Measurements from ENCODE around the gene REXO5. TPM values are rescaled to one million over a fixed set of nuclear protein-coding genes. Genes with fewer than 3 reads are reported as not detected.
"Not testable (repeated sequence)": the region's sequence is repeated elsewhere in the genome, so short reads cannot be mapped to it uniquely, and the experiment has no call there.

The REXO5 gene
- total RNA-seq, 2 donors from 2014 or later = 8.3 to 15.8 TPM

DNA sequence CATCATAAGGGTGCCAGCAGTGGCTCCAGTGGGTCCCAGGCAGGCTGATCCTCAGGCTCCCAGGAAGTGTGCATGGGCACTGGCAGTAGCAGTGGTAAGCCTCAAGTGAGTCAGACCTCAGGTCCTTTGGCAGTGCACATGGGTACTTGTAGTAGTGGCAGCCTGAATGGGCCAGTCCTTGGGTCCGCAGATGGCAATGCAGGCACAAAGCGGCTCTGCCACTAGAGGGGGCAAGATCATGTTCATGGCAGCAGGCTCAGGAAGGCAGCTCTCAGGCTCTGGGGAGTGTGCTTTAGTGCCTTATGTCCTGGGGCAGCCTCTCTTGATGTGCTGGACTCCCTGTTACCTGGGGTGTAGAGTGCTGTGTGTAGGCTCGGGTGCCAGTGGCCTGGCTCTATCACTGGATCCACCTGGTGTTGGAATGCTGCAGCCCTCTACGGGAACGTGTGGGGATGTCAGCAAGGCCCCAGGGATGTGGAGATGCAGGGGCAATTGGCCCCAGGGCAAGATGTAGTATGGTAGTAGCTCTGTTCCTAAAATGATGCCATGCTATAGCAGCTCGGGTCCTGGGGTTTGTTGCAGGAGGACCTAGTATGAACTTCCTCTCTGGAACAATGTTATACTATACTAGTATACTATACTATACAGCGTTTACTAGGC is 31.5 kb upstream of the REXO5 start:
- no peaks in the 10 kb centered on the region for H3K9me3 Mint-ChIP-seq
- no peak overlapping the region for H3K4me3 Mint-ChIP-seq
- H3K27me3 Mint-ChIP-seq = no peaks in the 10 kb centered on the region
- H3K36me3 Mint-ChIP-seq = no peaks in the 10 kb centered on the region
- no peak overlapping the region for H3K27ac Mint-ChIP-seq
- DNase-seq (ENCODE audit: low spot score) = peak; percentile 68
- peak; percentile 68 for ATAC-seq
- no peaks in the 10 kb centered on the region for H3K4me1 Mint-ChIP-seq (ENCODE audit: low read depth in 2 of 2)

DNA sequence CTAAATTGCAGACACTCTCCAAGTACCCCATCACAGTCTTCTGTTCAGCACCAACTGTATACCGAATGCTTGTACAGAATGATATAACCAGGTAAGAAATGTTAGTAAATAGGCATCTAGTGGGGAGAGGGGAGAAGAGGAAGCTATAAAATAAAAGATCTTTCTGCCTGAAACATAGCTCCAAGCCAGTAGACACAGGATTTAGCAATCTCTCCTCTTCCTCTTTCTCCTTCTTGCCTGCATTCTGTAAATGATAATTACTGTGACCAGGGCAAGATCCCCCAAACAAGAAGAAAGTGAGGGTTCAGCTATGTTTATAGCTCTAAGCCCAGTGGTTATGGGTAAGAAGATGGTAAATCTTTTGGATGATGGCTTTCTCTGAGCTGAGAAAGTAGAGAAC is 24.6 kb upstream of the REXO5 start:
- DNase-seq (ENCODE audit: low spot score) = no peak
- Mint-ChIP-seq H3K9me3 (no peaks in the 10 kb centered on the region), H3K27me3 (no peaks in the 10 kb centered on the region), H3K4me3 (no peak overlapping the region), H3K4me1 (ENCODE audit: low read depth in 2 of 2) (no peaks in the 10 kb centered on the region), H3K27ac (no peak overlapping the region), H3K36me3 (no peaks in the 10 kb centered on the region)
- no peak for ATAC-seq

DNA sequence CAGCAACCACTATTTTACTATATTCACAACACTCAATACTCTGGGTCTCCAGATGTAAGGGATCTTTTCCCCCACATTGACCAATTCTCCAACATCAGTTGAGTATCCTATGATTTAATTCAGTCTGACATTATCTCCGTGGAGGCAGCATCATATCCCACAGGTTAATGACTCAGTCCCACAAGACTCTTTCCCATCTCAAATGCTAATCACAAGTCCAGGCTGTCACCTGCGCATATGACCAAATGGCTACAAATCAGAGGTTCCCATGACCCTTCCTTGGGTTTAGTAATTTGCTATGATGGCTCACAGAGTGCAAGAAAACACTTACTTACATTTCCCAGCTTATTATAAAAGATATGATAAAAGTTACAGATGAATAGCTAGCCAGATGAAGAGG is 23.9 kb upstream of the REXO5 start:
- Mint-ChIP-seq H3K4me3 (no peak overlapping the region), H3K4me1 (ENCODE audit: low read depth in 2 of 2) (no peaks in the 10 kb centered on the region), H3K9me3 (no peaks in the 10 kb centered on the region), H3K36me3 (no peaks in the 10 kb centered on the region), H3K27ac (no peak overlapping the region), H3K27me3 (no peaks in the 10 kb centered on the region)
- DNase-seq (ENCODE audit: low spot score) (no peak), ATAC-seq (no peak)

DNA sequence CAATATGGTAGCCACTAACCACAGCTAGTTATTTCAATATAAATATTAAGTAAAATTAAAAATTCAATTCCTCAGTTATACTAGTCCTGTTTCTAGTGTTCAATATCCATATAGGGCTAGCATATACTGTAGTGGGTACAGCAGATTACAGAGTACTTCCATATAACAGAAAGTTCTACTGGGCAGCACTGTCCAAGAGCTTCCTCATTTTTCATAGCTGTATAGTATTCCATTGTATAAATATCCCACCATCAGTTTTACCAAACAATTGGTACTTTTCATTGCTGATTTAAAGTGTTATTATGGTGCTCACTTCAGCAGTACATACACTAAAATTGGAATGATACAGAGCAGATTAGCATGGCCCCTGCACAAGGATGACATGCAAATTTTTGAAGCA is 22.1 kb upstream of the REXO5 start:
- no peaks in the 10 kb centered on the region for H3K9me3 Mint-ChIP-seq
- no peak for ATAC-seq
- H3K4me3 Mint-ChIP-seq = no peak overlapping the region
- no peak for DNase-seq (ENCODE audit: low spot score)
- no peaks in the 10 kb centered on the region for H3K36me3 Mint-ChIP-seq
- H3K27me3 Mint-ChIP-seq = no peaks in the 10 kb centered on the region
- H3K27ac Mint-ChIP-seq = no peak overlapping the region
- H3K4me1 Mint-ChIP-seq (ENCODE audit: low read depth in 2 of 2) = no peaks in the 10 kb centered on the region

DNA sequence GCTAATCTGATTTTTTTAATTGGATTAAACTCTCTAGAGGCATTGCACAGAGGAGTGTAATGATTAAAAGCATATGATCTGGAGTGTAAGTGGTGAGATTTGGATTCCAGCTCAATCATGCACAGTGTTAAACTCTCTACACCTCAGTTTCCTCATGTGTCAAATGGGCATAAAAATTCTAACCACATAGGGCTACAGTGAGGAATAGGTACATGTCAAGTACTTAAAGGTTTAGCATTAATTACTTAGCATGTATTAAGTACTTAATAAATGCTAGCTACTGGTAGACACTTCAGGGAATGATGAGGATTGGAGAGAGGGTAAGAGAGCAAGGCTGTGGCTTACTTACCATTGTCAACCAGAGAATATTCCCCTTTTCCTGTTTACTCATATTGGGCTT is 17.2 kb upstream of the REXO5 start:
- Mint-ChIP-seq H3K9me3 (no peaks in the 10 kb centered on the region), H3K27me3 (no peaks in the 10 kb centered on the region), H3K4me1 (ENCODE audit: low read depth in 2 of 2) (no peaks in the 10 kb centered on the region), H3K36me3 (no peaks in the 10 kb centered on the region), H3K4me3 (no peak overlapping the region), H3K27ac (no peak overlapping the region)
- DNase-seq (ENCODE audit: low spot score) = no peak
- ATAC-seq = no peak

DNA sequence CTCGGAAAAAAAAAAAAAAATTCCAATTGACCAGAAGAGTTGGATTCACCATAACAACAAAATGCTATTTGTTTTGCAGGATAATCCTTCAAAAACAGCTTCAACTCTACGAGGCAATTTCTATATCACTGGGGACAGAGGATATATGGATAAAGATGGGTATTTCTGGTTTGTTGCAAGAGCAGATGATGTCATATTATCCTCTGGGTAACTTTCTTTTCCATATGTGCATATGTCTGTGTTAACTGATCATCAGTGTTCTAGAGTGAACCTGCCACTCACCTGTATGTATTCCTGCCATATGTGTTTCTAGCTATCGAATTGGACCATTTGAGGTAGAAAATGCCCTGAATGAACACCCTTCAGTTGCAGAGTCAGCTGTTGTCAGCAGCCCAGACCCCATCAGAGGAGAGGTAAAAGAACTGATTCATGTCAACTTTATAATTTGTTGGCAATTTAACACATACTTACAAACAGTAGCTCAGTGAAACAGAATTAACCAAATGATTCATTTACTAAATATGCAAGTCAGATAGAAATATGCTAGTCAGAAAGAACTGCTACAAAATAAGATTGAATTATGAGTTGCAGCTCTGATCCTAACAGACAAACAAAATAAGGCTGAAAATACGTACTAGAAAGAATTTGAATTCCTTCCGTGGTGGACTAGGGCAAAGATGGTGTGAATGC is 14.3 kb upstream of the REXO5 start:
- ATAC-seq (no peak), DNase-seq (ENCODE audit: low spot score) (no peak)
- Mint-ChIP-seq H3K9me3 (no peaks in the 10 kb centered on the region), H3K27me3 (no peaks in the 10 kb centered on the region), H3K27ac (no peak overlapping the region), H3K36me3 (no peaks in the 10 kb centered on the region), H3K4me3 (no peak overlapping the region), H3K4me1 (ENCODE audit: low read depth in 2 of 2) (no peaks in the 10 kb centered on the region)

DNA sequence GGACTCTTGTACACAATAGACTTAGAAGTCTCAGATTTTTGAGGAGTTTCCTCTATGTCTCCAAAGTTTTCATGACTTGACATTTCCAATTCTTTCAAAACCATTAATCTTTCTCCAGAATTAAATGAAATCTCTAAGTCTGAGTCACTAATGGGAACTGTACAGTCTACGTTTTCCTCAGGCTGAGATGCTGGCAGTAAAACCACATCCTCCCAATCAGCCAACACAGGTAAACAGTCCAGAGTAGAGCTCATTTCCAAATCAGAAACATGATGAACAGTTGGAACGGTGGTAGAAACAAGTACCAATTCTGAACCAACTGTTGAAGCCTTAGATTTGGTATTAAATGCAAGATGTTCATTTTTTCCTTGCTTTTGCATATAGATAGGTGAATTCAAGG is 8.0 kb upstream of the REXO5 start:
- H3K9me3 Mint-ChIP-seq = no peaks in the 10 kb centered on the region
- H3K36me3 Mint-ChIP-seq = peaks cover 5% of the 10 kb centered on the region
- no peak overlapping the region for H3K27ac Mint-ChIP-seq
- H3K4me3 Mint-ChIP-seq = no peak overlapping the region
- H3K27me3 Mint-ChIP-seq = no peaks in the 10 kb centered on the region
- H3K4me1 Mint-ChIP-seq (ENCODE audit: low read depth in 2 of 2) = no peaks in the 10 kb centered on the region
- no peak for DNase-seq (ENCODE audit: low spot score)
- no peak for ATAC-seq

DNA sequence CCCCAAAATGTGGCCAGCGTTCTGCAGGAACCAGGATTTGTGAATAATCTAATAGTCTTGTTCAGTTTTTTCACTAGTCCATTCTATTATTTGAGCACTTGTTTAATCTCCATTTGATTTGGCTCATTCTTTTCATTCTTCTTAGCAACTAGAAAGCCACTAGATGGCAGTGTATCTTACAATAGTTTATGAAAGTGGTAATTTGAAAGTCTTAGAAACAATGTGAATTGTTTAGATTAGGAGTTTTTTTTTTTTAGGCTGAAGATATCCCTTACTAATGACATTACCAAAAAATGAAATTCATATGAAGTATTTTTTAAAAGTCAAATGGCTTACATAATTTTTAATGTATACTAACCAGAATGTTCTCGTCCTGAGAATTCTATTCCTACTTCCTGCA is 6.7 kb upstream of the REXO5 start:
- Mint-ChIP-seq H3K4me3 (no peak overlapping the region), H3K9me3 (no peaks in the 10 kb centered on the region), H3K27me3 (no peaks in the 10 kb centered on the region), H3K36me3 (peaks cover 5% of the 10 kb centered on the region), H3K4me1 (ENCODE audit: low read depth in 2 of 2) (no peaks in the 10 kb centered on the region), H3K27ac (no peak overlapping the region)
- DNase-seq (ENCODE audit: low spot score) = no peak
- ATAC-seq = no peak

DNA sequence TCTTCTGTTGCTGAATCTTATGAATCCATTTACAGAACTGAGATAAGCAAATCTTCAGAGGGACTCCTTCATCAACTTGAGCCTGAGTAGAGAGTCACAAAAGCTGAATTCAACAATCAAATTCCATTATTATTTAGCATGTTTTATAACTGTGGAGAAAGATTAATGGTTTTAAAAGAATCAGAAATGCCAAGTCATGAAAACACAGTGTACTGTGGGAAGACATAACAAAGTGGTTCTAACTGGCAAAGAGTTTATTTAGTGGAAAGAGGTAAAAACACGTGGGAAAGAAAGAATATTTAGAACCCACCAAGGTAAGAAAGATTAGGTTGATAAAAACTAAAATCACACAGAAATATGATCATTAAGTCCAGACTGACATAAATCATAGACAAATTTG is 5.0 kb upstream of the REXO5 start:
- H3K27ac Mint-ChIP-seq = peak overlapping the region in 1 of 2 donors; percentile 21
- DNase-seq (ENCODE audit: low spot score) (no peak), ATAC-seq (no peak)
- peaks cover 5% of the 10 kb centered on the region for H3K36me3 Mint-ChIP-seq
- no peak overlapping the region for H3K4me3 Mint-ChIP-seq
- H3K9me3 Mint-ChIP-seq = no peaks in the 10 kb centered on the region
- H3K4me1 Mint-ChIP-seq (ENCODE audit: low read depth in 2 of 2) = peaks cover 4 to 6% of the 10 kb centered on the region in 2 donors
- H3K27me3 Mint-ChIP-seq = no peaks in the 10 kb centered on the region

DNA sequence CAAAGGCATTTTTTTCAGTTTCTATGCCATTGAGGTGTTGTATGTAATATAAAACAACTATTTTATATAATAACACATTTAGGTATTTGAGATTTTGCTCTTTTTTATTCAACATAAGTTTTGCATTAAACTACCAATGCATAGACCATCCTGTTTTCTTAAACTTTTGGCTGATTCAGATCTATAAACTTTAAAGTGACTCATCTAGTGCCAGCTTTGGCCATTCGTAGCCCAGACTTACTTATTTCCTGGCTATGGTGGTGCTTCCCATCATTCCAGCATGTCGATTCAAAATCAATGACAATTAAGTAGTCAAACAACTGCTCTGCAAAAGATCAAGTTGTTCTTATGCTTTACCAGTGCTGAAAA is 3.2 kb upstream of the REXO5 start:
- DNase-seq (ENCODE audit: low spot score) (no peak), ATAC-seq (no peak)
- Mint-ChIP-seq H3K27ac (no peak overlapping the region), H3K27me3 (no peaks in the 10 kb centered on the region), H3K9me3 (no peaks in the 10 kb centered on the region), H3K4me3 (no peak overlapping the region), H3K36me3 (peaks cover under 1% of the 10 kb centered on the region), H3K4me1 (ENCODE audit: low read depth in 2 of 2) (peaks cover 13 to 17% of the 10 kb centered on the region in 2 donors)

DNA sequence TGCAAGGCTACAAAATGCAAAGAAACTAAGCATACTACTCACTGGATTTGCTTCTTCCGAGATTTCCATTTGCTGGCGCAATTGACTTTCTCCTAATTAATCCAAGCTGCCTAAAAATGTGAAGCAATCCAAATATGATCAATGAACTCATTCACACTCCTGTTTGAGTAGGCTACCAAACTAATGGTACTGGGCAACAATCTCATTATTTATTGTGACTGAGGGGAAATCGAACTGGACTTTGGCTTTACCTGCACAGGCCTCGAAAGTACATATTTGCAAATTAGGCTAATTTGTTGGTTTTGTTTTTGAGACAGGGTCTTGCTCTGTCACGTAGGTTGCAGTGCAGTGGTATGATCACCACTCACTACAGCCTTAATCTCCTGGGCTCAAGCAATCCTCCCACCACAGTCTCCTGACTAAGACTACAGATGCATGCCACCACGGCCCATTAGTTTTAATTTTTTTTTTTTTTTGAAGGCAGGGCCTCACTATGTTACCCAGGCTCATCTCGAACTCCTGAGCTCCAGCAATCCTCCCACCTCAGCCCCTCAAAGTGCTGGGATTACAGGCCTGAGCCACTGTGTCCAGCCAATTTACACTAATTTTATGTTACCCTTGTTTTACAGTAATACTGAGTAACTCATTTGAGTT is 2.6 kb upstream of the REXO5 start:
- no peaks in the 10 kb centered on the region for H3K36me3 Mint-ChIP-seq
- no peak for ATAC-seq
- no peak overlapping the region for H3K27ac Mint-ChIP-seq
- no peaks in the 10 kb centered on the region for H3K9me3 Mint-ChIP-seq
- H3K4me1 Mint-ChIP-seq (ENCODE audit: low read depth in 2 of 2) = peaks cover 15 to 19% of the 10 kb centered on the region in 2 donors
- no peak overlapping the region for H3K4me3 Mint-ChIP-seq
- DNase-seq (ENCODE audit: low spot score) = no peak
- no peaks in the 10 kb centered on the region for H3K27me3 Mint-ChIP-seq

DNA sequence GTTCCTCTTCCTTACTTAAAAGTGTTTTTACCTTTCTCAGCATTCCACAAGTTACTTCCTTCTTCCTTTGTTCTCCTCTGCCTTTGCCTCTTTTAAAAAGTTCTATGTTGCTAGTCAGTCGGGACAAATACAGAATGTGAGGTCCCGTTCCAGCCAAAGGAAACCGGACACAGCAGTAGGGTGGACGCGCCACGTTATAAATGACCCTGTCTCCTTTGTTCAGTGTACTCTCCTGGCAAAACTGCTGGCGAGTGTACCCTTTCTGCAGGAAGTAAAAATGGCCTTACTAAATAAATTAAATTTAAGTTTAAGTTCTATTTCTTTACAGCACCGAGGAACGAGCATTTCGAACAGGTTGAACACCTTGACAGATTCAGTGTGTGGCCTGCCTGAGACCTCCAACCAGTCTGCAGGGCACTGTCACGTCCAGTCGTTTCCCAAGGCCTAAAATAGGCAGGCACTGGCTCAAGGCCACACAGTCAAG is 601 bp upstream of the REXO5 start:
- Mint-ChIP-seq H3K4me3 (peak overlapping the region; percentile 99), H3K27ac (peak overlapping the region; percentile 99 to 100), H3K4me1 (ENCODE audit: low read depth in 2 of 2) (peaks cover 19 to 23% of the 10 kb centered on the region in 2 donors)
- not testable (repeated sequence) for H3K9me3 Mint-ChIP-seq; ATAC-seq; H3K27me3 Mint-ChIP-seq; DNase-seq (ENCODE audit: low spot score); H3K36me3 Mint-ChIP-seq

DNA sequence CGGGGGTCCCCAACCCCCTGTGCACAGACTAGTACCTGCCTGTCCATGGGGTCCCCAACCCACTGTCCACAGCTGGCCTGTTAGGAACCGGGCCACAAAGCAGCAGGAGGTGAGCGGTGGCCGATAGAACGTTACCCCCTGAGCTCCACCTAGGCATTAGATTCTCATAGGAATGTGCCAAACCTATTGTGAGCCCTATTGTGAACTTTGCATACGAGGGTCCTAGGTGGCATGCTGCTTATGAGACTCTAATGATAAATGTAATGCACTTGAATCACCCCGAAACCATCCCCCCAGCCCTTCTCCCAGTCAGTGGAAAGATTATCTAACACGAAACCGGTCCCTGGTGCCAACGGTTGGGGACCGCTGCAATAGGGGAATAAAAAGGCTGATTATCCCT is 1.5 kb downstream of the REXO5 start:
- H3K27me3 Mint-ChIP-seq = no peaks in the 10 kb centered on the region
- peak overlapping the region; percentile 99 for H3K4me3 Mint-ChIP-seq
- ATAC-seq = no peak
- H3K4me1 Mint-ChIP-seq (ENCODE audit: low read depth in 2 of 2) = peaks cover 23 to 27% of the 10 kb centered on the region in 2 donors
- H3K36me3 Mint-ChIP-seq = no peaks in the 10 kb centered on the region
- H3K27ac Mint-ChIP-seq = peak overlapping the region; percentile 99 to 100
- no peak for DNase-seq (ENCODE audit: low spot score)
- H3K9me3 Mint-ChIP-seq = no peaks in the 10 kb centered on the region

DNA sequence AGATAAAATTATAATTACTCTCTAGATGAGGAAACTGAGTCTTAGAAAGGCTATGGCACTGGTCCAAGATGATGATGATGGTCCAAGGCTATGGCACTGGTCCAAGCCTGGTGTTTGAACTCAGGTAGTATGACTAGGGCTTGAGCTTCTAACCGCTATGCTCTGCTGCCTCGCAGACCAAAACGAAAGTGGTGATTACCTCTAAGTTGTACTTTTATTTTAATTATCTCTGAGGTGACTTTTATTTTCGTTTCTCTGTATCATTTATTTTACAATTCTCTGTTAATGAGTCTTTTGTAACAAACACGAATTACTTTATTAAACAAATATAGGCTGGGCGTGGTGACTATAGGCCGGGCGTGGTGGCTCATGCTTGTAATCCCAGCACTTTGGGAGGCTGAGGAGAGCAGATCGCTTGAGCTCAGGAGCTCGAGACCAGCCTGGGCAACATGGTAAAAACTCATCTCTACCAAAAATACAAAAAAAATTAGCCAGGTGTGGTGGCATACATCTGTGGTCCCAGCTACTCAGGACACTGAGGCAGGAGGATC is 5.6 kb downstream of the REXO5 start:
- no peak for ATAC-seq
- H3K4me1 Mint-ChIP-seq (ENCODE audit: low read depth in 2 of 2) = peaks cover 20 to 23% of the 10 kb centered on the region in 2 donors
- no peaks in the 10 kb centered on the region for H3K27me3 Mint-ChIP-seq
- DNase-seq (ENCODE audit: low spot score) = no peak
- H3K36me3 Mint-ChIP-seq = peaks cover 6% of the 10 kb centered on the region
- H3K9me3 Mint-ChIP-seq = no peaks in the 10 kb centered on the region
- H3K27ac Mint-ChIP-seq = no peak overlapping the region
- H3K4me3 Mint-ChIP-seq = no peak overlapping the region
